ENCODE measurements around the gene VAMP4. TPM values are rescaled to one million over a fixed set of nuclear protein-coding genes. Genes with fewer than 3 reads are reported as not detected.

Gene VAMP4
- total and polyA plus RNA-seq, 10 of the 15 experiments (the other 5 are each of a cell fraction or from before 2014, with no cell fraction given) = 0.90 to 7.9 (median 4.3) TPM

- no peak overlapping the region for H3K27ac ChIP-seq (ENCODE audit: control insufficient read depth, insufficient read depth)
- RAD21 ChIA-PET (ENCODE audit: unreplicated experiment) = interaction anchor here (0.6 to 1.0 kb wide), 3 partner anchors 20 to 220 kb away, joined by 3 to 6 read pairs (median 3); partner anchors contain the start of gene VAMP4
- H2AFZ ChIP-seq (ENCODE audit: control insufficient read depth, low read depth, low read length) = no peak overlapping the region
- 37% methylated on average over 6 of the region's 6 CpGs for WGBS (ENCODE audit: insufficient coverage, insufficient replicate concordance, low lambda C conversion rate, missing lambda C conversion rate)
- H3K79me2 ChIP-seq (ENCODE audit: control insufficient read depth, insufficient read depth, low read length) = no peaks in the 10 kb centered on the region
- no peaks in the 10 kb centered on the region for H3K36me3 ChIP-seq (ENCODE audit: control insufficient read depth in 2 of 2, insufficient read depth in 2 of 2, low read length in 1 of 2)
- SMC1A ChIA-PET (ENCODE audit: uncharacterized antibody, unreplicated experiment) = interaction anchor here (0.6 to 1.0 kb wide), 4 partner anchors 18 to 222 kb away, joined by 3 to 4 read pairs (median 3); partner anchors contain the start of gene METTL13
- no TSS peak for BruUV-seq (replicated peaks)
- no peak for TF ChIP-seq IKZF2 (IDR thresholded peaks at IDR 0.05)
- TF ChIP-seq PAX8 (IDR thresholded peaks at IDR 0.05) = no peak
- no peak for TF ChIP-seq MYC (IDR thresholded peaks at IDR 0.05; ENCODE audit: insufficient read depth, insufficient read length, insufficient replicate concordance, low read length, severe bottlenecking)
- no peak for TF ChIP-seq FOXM1 (IDR thresholded peaks at IDR 0.05; ENCODE audit: low read depth, low read length)
- TF ChIP-seq TCF7 (IDR thresholded peaks at IDR 0.05; ENCODE audit: borderline replicate concordance) = no peak
- no peak for TF ChIP-seq JUND (IDR thresholded peaks at IDR 0.05; ENCODE audit: low read depth, low read length)
- no peak for TF ChIP-seq IKZF1 (conservative IDR thresholded peaks at IDR 0.05)
- no peak for TF ChIP-seq YY1 (IDR thresholded peaks at IDR 0.05; ENCODE audit: low read depth, low read length)
- TF ChIP-seq, protein P1, sequence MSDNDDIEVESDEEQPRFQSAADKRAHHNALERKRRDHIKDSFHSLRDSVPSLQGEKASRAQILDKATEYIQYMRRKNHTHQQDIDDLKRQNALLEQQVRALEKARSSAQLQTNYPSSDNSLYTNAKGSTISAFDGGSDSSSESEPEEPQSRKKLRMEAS (IDR thresholded peaks at IDR 0.05; ENCODE audit: low read depth, low read length) = no peak
- TF ChIP-seq NR2C1 (IDR thresholded peaks at IDR 0.05) = no peak
- TF ChIP-seq KLF5 (IDR thresholded peaks at IDR 0.05; ENCODE audit: partially characterized antibody) = no peak
- no peak for TF ChIP-seq HDGF (IDR thresholded peaks at IDR 0.05)
- no peak for TF ChIP-seq POLR2AphosphoS2 (IDR thresholded peaks at IDR 0.05; ENCODE audit: low read depth, low read length)
- H3K9ac ChIP-seq (ENCODE audit: control insufficient read depth, insufficient read depth, low read length) = no peak overlapping the region
- in situ Hi-C loops (cut with MboI) (no loop called here), intact Hi-C loops (cut with micrococcal nuclease; ENCODE audit: unreplicated experiment) (no loop called here)
- no peak for FAIRE-seq
- POLR2A ChIA-PET = no interaction called here
- H3K27me3 ChIP-seq (replicated peaks in 1 of 2; ENCODE audit: control insufficient read depth in 2 of 2, insufficient read depth in 2 of 2, low read length in 1 of 2) = no peaks in the 10 kb centered on the region; a peak in 1 of 4 replicates
- no peak overlapping the region for H3K4me3 ChIP-seq
- H3K4me2 ChIP-seq (ENCODE audit: control insufficient read depth, insufficient read depth) = no peak overlapping the region
- no peak for ATAC-seq
- no peaks in the 10 kb centered on the region for H3K9me3 ChIP-seq (replicated peaks; ENCODE audit: control insufficient read depth, insufficient read depth, low read length)
- no peak for DNase-seq (ENCODE audit: low read depth, low spot score)
- H3K4me1 ChIP-seq (ENCODE audit: control insufficient read depth, insufficient read depth, low read length) = no peaks in the 10 kb centered on the region
- H4K20me1 ChIP-seq (ENCODE audit: control insufficient read depth, insufficient read depth) = no peaks in the 10 kb centered on the region
- CTCF ChIA-PET = interaction anchor here (1.6 kb wide), 1 partner anchor 116 kb away, joined by 3 read pairs; no protein-coding TSS in a partner anchor
Measured at GRCh38 chr1:171762143-171762563, 20.3 kb upstream of the VAMP4 start.
